Stimulated activated CD4-positive, alpha-beta T cell treated with anti-CD3 and anti-CD28 coated beads, Interleukin-12 subunit alpha, Interleukin-12 subunit beta, amount 100 ng/mL, for 4 hours (primary cell): ENCODE results near the gene GKN1.

Source experiments
- DNase-seq: peaks from one replicate; pipeline ENCODE4 v3.0.0-alpha.2; 2020

GKN1 gene

GRCh38 chr2:68961380-68961779 lies 13.1 kb upstream of the GKN1 start:
- no peak for DNase-seq

DNA sequence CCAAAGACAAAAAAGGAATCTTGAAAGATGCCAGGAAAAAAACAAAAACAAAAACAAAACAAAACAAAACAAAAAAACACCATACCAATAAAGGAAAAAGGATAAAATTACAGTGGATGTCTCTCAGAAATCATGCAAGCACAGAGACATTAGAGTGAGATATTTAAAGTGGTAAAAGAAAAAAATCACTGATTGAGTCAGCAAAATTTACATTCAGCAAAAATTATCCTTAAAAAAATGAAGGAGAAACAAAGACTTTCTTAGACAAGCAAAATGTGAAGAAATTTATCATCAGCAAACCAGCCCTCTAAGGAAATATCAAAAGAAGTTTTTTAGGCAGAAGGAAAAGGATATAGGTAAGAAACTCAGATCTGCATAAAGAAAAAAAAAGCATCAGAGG lies 10.2 kb upstream of the GKN1 start:
- DNase-seq = no peak

GRCh38 chr2:68968221-68968620 lies 6.2 kb upstream of the GKN1 start:
- no peak for DNase-seq

- no peak for DNase-seq
Observed at GRCh38 chr2:68969736-68970490, 4.5 kb upstream of the GKN1 start.

- no peak for DNase-seq
Observed at GRCh38 chr2:68970566-68971265, 3.7 kb upstream of the GKN1 start.

GRCh38 chr2:68971591-68972231 lies 2.7 kb upstream of the GKN1 start:
- DNase-seq = no peak

DNA sequence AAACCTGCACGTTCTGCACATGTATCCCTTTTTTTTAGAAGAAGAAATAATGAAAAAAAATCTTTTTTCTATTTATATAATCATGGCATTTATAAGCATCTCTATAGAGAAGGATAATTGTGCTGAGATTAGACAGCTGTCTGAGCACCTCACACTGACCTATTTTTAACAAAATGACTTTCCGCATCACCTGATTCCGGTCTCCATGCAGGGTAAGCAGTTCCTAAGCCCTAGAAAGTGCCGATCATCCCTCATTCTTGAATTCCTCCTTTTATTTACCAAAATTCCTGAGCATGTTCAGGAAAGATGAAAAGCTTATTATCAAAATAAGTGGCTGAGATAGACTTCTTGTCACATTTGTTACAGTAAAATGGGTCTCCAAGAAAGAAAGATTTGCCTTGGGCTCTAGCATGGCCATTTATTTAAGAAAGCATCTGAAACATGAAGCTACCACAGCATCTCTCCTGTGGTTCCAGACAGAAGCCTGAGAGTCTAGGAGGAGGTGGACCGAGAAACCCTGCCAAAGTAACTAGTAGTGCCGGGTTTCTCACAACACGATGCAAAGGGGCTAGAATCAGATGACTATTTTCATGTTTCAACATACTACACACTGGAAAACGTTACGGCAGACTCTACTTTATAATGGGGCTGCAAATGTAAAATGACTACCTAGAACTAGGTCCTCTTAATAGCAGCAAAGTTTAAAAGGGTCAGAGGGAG lies 670 bp downstream of the GKN1 start:
- DNase-seq = no peak

GRCh38 chr2:68975844-68976243 lies 1.4 kb downstream of the GKN1 start:
- DNase-seq = no peak

- DNase-seq = no peak
Observed at GRCh38 chr2:68977453-68977852, 3.0 kb downstream of the GKN1 start.

DNA sequence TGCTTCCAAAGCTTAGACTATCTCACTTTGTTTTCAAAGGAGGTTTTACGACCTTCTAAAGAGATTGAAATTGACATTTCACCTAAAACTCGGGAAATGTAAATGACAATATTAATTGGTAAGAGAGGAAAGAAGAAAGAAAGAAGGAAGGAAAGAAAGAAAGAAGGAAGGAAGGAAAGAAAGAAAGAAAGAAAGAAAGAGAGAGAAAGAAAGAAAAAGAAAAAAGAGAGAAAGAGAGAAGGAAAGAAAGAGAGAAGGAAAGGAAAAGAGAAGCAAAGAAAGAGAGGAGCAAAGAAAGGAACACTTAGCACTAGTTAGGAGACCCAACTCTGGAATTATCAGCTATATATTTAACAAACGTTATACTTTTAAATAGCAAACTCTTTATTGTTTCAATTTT lies 3.7 kb downstream of the GKN1 start:
- no peak for DNase-seq

GRCh38 chr2:68980956-68981355 lies 6.5 kb downstream of the GKN1 start:
- no peak for DNase-seq

DNA sequence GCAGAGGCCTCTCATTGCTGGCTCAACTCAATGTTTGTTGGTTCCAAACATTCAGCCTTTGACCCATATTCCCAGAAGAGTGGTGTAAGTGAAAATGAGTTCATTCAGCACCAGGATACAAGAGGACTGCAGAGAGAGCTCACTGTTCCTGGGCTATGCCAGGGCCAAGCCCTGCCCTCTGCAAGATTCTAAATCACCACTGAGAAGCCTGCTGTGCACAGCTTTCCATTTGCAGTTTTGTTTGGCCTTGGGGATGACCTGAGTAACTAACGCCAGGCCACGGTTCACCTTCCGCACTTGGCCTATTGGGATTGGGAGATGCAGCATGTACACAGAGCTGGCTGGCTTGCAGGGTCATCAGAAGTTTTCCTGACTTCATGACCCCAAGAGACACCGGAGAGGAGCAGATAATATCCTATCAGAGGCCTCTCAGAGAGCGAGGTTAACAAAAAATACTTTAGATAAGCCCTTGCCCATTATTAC lies 12.6 kb downstream of the GKN1 start:
- no peak for DNase-seq

GRCh38 chr2:68989035-68989434 lies 14.6 kb downstream of the GKN1 start:
- no peak for DNase-seq

GRCh38 chr2:68992341-68992740 lies 17.9 kb downstream of the GKN1 start:
- DNase-seq = no peak

DNA sequence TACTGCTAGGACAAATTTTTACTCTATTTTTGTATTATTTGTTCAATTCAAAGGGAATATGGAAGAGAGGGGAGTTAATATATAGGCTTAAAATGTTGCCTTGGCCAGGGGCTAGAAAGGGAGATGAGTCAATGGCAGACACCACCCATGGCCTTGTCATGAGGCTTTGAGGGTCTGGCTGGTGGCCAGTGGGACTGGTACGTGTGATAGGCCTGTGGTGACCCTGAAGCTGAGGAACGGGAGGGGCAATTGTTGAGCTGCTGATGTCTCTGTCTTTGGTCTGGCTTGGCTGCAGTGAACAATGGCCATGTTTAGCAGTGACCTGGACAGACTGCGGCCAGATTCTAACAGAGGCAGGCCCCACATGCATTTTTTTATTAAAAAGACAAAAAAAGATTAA lies 18.5 kb downstream of the GKN1 start:
- DNase-seq = no peak

DNA sequence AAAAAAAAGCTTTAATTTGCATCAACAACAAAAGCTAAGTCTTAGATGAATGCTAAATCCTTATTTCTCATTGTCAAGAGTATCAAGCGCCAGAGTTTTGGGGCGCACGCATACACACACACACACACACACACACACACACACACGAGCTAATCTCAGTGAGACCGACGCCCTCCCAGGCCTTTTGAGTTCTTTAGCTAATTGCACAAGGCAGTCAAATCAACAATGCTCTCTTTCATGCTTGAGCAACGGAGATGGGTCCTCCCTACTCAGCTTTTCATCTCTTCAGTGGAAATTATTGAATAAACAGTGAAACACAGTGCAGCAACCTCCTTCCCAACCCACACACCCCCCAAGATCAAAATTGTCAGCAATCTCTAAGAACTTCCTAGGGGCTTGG lies 19.2 kb downstream of the GKN1 start:
- no peak for DNase-seq

DNA sequence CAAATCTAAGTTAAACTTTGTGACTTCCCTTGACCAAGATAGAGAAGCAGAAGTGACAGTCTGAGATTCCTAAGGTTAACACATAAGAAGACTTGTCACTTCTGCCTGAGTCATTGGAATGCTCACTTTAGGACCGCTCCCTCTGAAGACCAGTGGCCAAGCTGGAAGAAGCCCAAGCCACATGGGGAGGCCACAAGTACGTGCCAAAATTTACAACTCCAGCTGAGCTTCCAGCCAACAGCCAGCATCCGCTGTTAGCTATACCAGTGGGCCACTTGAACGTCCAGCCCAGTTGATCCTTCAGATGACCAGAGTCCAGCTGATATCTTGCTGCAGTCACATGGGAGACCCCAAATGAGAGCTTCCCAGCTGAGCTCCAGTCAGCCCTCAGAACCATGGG lies 20.4 kb downstream of the GKN1 start:
- no peak for DNase-seq

DNA sequence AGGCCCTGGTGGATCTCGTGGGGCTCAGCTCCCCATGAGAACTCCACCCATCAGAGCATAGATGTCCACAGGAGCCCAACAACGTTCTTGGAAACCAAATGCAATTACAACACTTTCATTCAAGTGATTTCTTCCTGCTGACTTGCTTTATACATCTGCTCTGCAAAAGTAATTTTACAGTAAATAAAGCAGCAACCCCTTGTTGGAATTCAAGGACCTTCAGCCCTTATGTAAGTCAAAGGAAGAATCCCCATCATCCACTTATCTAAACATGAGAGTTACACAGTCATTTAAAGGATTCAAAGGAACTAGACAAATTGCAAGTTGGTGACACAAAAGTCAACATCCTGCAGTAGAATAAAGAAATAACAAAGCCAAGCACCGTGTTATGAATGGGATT lies 21.5 kb downstream of the GKN1 start:
- DNase-seq = no peak

- no peak for DNase-seq
Observed at GRCh38 chr2:68997401-68997800, 23.0 kb downstream of the GKN1 start.

- DNase-seq = no peak
Observed at GRCh38 chr2:69001879-69002278, 27.4 kb downstream of the GKN1 start.

DNA sequence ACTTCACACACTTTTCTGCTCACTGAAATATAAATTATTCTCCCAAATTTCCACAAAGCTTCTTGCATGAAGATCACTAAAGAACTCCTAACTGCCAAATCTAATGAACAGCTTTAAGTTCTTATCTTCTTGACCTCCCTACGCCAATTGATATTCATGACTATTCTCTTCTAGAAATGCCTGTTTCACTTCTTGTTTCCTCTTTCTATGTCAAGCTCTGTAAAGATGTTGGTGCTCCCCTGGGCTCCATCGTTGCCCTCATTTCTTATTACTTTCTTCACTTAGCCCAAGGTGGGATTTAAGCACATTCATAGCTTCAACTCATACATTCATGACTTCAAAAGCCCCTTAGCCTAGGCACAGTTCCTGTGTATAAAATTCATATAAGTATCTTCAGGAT lies 29.3 kb downstream of the GKN1 start:
- no peak for DNase-seq

- DNase-seq = no peak
Observed at GRCh38 chr2:69007169-69007568, 32.7 kb downstream of the GKN1 start.

- DNase-seq = no peak
Observed at GRCh38 chr2:69007603-69008002, 33.2 kb downstream of the GKN1 start.
